Endodermal cell (in vitro differentiated cells): ENCODE data around the gene ZC3H18. TPM values are rescaled to one million over a fixed set of nuclear protein-coding genes. Genes with fewer than 3 reads are reported as not detected.

Experiments used
- DNase-seq: peaks from one replicate; pipeline ENCODE4 v3.0.0-alpha.2; 2017
- H3K27ac ChIP-seq: 2 replicates; pipeline ENCODE4 v1.5.1; 2013; ENCODE audit warnings: mild to moderate bottlenecking, low read depth, low read length, moderate library complexity
- H3K27me3 ChIP-seq: 2 replicates; pipeline ENCODE4 v1.6.1; 2013; ENCODE audit warnings: mild to moderate bottlenecking, low read length, moderate library complexity; ENCODE audit not compliant: insufficient read depth, control insufficient read depth, poor library complexity, severe bottlenecking
- H3K36me3 ChIP-seq: 2 replicates; pipeline ENCODE4 v1.7.0; 2013; ENCODE audit warnings: mild to moderate bottlenecking, low read length, moderate library complexity; ENCODE audit not compliant: control insufficient read depth, insufficient read depth
- H3K4me1 ChIP-seq: one replicate; pipeline ENCODE4 v1.7.0; 2013; ENCODE audit warnings: low read length; ENCODE audit not compliant: control insufficient read depth, insufficient read depth
- H3K4me3 ChIP-seq: 2 replicates; pipeline ENCODE4 v1.5.1; 2013; ENCODE audit warnings: mild to moderate bottlenecking, low read length, moderate library complexity
- H3K9ac ChIP-seq: 2 replicates; pipeline ENCODE4 v1.6.1; 2013; ENCODE audit warnings: mild to moderate bottlenecking, low read length, moderate library complexity; ENCODE audit not compliant: poor library complexity, severe bottlenecking; ENCODE audit errors: extremely low read depth
- H3K9me3 ChIP-seq: 2 replicates; pipeline ENCODE4 v1.6.1; 2013; ENCODE audit warnings: mild to moderate bottlenecking, low read length, moderate library complexity; ENCODE audit not compliant: control insufficient read depth
- H3K27ac Mint-ChIP-seq: 2 replicates; pipeline ENCODE4 v1.8.0; 2020; ENCODE audit warnings: mixed read lengths
- H3K27me3 Mint-ChIP-seq: 2 replicates; pipeline ENCODE4 v1.8.0; 2021; ENCODE audit warnings: mild to moderate bottlenecking, mixed read lengths; ENCODE audit not compliant: insufficient read depth
- H3K36me3 Mint-ChIP-seq: 2 replicates; pipeline ENCODE4 v1.8.0; 2020; ENCODE audit warnings: low read depth, mixed read lengths
- H3K4me1 Mint-ChIP-seq: 2 replicates; pipeline ENCODE4 v1.8.0; 2020; ENCODE audit warnings: mixed read lengths
- H3K4me3 Mint-ChIP-seq: 2 replicates; pipeline ENCODE4 v1.8.0; 2020; ENCODE audit warnings: mild to moderate bottlenecking, moderate library complexity, mixed read lengths
- H3K9me3 Mint-ChIP-seq: 2 replicates; pipeline ENCODE4 v1.8.0; 2020; ENCODE audit warnings: mild to moderate bottlenecking, mixed read lengths
- CTCF ChIP-seq: fragments of 200-600 bp; sonication (generic); conservative IDR thresholded peaks from 2 replicates; pipeline ENCODE4 v1.5.0; 2021; ENCODE audit warnings: antibody characterized with exemption, mild to moderate bottlenecking
- WGBS, 2 experiments: methylation state at CpG; one replicate each; pipeline versions ENCODE4 v1.1.5 to v1.1.7; 2013; ENCODE audit warnings: missing lambda C conversion rate in 2 of 2, mixed read lengths in 1 of 2; ENCODE audit not compliant: insufficient coverage in 1 of 2, insufficient read length in 1 of 2; 5-methylcytosine and 5-hydroxymethylcytosine counted together
- total RNA-seq, 2 donors: library from RNA; stranded (reverse); fragmentation: NEBNext Ultra II Directional in 1 of 2; extraction: Animal tissue kit (Norgen Biotek cat#: 25700) in 1 of 2; gene quantifications; 2 replicates in 1 of 2; 3 replicates in 1 of 2; pipeline ENCODE4 v1.2.1, GENCODE V29; 2021

ZC3H18 gene
- total RNA-seq, 2 donors from 2014 or later = 75.4 to 76.6 TPM

GRCh38 chr16:88550246-88550661 is 19.9 kb upstream of the ZC3H18 start:
- no peak overlapping the region for H3K4me3 ChIP-seq
- no peaks in the 10 kb centered on the region for H3K9me3 ChIP-seq
- Mint-ChIP-seq H3K4me1 (peaks cover 11% of the 10 kb centered on the region), H3K27me3 (peaks cover 28% of the 10 kb centered on the region), H3K36me3 (no peaks in the 10 kb centered on the region), H3K27ac (no peak overlapping the region), H3K4me3 (no peak overlapping the region), H3K9me3 (no peaks in the 10 kb centered on the region)
- TF ChIP-seq CTCF = no peak
- DNase-seq = peak; percentile 39
- H3K4me1 ChIP-seq = peaks cover 8% of the 10 kb centered on the region
- no peak overlapping the region for H3K27ac ChIP-seq
- 83 to 90% methylated on average over 11 to 16 of the region's 16 CpGs for WGBS, 2 experiments
- no peaks in the 10 kb centered on the region for H3K36me3 ChIP-seq
- no peak overlapping the region for H3K9ac ChIP-seq
- peaks cover 31% of the 10 kb centered on the region for H3K27me3 ChIP-seq

- Histone ChIP-seq H3K27me3 (peaks cover 16% of the 10 kb centered on the region), H3K4me1 (peaks cover 8% of the 10 kb centered on the region), H3K9me3 (no peaks in the 10 kb centered on the region), H3K9ac (no peak overlapping the region), H3K36me3 (no peaks in the 10 kb centered on the region), H3K4me3 (no peak overlapping the region), H3K27ac (no peak overlapping the region)
- Mint-ChIP-seq H3K9me3 (peaks cover 2% of the 10 kb centered on the region), H3K4me3 (no peak overlapping the region), H3K27me3 (peaks cover 20% of the 10 kb centered on the region), H3K27ac (no peak overlapping the region), H3K36me3 (no peaks in the 10 kb centered on the region), H3K4me1 (peaks cover 11% of the 10 kb centered on the region)
- TF ChIP-seq CTCF = no peak
- no peak for DNase-seq
- WGBS, 2 experiments = 82 to 94% methylated on average over 6 to 10 of the region's 10 CpGs
These were observed 18.0 kb upstream of the ZC3H18 start for GRCh38 chr16:88552166-88552565.

GRCh38 chr16:88552815-88553214 is 17.4 kb upstream of the ZC3H18 start:
- Mint-ChIP-seq H3K27ac (no peak overlapping the region), H3K4me1 (peaks cover 11% of the 10 kb centered on the region), H3K36me3 (no peaks in the 10 kb centered on the region), H3K9me3 (peaks cover 2% of the 10 kb centered on the region), H3K4me3 (no peak overlapping the region), H3K27me3 (peaks cover 23% of the 10 kb centered on the region)
- Histone ChIP-seq H3K27me3 (peaks cover 17% of the 10 kb centered on the region), H3K9me3 (no peaks in the 10 kb centered on the region), H3K27ac (no peak overlapping the region), H3K36me3 (no peaks in the 10 kb centered on the region), H3K9ac (no peak overlapping the region), H3K4me1 (peaks cover 8% of the 10 kb centered on the region), H3K4me3 (no peak overlapping the region)
- no peak for DNase-seq
- TF ChIP-seq CTCF = no peak
- 82 to 86% methylated on average over 11 to 13 of the region's 13 CpGs for WGBS, 2 experiments
